ENCODE results near the gene ST14.

- TF ChIP-seq EZH2 (IDR thresholded peaks at IDR 0.05; ENCODE audit: insufficient read depth, poor library complexity, severe bottlenecking) (no peak), EZH2phosphoT487 (IDR thresholded peaks at IDR 0.05; ENCODE audit: insufficient read depth, low read depth) (no peak)
These were observed 25.9 kb upstream of the ST14 start for GRCh38 chr11:130133716-130134115.
